ENCODE results near the gene KLHL14.

Gene KLHL14

DNA sequence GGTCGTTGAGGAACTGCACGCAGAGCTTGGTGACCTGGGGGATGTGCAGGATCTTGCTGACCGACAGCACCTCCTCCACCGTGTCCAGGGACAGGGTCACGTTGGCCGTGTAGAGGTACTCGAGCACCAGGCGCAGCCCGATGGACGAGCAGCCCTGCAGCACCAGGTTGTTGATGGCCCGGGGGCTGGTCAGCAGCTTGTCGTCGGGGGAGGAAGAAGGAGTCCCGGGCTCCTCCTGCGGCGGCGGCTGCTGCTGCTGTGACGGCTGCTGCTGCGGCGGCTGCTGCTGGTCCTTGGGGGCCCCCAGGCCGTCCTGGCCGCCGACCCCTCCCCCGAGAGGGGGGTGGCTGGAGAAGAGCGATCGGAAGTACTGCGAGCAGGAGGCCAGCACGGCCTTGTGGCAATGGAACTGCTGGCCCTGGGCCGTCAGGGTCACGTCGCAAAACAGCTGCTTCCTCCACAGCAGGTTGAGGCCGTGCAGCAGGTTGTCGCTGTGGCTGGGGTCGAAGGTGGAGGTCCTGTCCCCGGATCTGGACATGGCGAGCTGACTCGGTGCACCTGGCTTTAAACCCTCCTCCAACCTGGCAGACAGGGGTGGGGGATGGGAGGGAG is 2.7 kb downstream of the KLHL14 start:
- DNase-seq (ENCODE audit: low read depth in 3 of 3): no peak

DNA sequence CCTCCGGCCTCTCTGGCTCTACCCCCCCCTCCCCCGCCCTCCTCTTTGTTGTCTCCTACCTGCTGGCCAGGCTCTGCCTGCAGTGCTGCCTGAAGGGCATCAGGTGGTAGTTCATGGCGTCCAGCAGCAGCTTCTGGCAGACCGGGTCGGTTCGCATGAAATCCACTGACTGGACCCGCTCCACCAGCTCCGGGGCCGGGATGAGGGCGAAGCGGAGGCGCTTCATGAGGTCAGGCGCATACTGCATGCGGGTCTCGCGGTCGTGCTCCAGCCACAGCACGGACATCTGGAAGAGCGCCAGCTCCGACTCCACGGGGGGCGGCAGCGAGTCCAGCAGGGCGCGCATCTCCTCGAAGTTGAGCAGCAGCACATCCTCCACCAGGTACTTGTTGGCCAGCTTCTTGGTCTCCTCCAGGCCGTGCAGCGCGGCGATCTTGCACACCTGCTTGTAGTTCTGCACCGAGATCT is 3.2 kb downstream of the KLHL14 start:
- no peak for DNase-seq (ENCODE audit: low read depth in 3 of 3)

DNA sequence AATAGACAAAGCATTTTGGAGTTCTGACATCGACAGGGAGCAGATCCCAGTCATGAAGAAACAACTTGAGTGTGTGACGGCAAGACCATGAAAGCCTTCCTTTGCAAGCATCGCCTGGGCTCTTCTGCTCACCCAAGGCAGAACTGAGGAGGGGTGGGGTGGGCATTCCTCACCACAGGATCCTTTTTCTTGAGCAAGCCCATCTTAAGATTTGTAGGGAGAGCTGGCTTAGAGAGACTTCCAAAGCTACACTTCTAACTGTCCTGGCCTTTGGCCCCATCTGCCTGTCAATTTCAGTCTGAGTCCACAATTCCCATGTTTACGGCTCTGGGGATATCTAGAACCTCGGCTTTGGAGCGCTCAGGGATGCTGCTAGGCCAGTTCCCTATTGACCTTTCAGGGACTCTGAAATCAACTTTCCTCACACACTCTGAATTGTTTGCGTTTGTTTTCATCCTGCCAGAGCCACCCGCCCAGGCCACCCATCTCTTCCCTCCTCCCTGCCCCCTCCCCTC is 3.7 kb downstream of the KLHL14 start:
- no peak for DNase-seq (ENCODE audit: low read depth in 3 of 3)

DNA sequence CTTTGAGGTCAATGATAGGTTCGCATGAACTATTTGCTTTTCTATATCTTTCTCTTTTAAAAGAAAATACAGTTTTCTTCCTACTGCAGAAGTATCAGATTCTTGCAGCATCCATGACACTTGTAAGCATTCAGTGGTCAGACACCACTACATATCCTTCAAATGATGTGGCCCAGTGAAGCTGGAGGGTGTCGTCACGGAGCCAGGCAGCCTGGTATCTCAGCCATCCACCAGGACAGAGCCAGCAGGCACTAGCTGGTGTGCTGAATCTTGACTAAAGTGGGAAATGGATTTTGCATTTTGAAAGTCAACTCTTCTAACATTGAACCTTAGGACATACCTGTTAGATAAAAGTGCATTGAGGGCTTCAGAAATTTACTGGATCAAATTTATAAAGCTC is 5.4 kb downstream of the KLHL14 start:
- DNase-seq (ENCODE audit: low read depth in 3 of 3): no peak

DNA sequence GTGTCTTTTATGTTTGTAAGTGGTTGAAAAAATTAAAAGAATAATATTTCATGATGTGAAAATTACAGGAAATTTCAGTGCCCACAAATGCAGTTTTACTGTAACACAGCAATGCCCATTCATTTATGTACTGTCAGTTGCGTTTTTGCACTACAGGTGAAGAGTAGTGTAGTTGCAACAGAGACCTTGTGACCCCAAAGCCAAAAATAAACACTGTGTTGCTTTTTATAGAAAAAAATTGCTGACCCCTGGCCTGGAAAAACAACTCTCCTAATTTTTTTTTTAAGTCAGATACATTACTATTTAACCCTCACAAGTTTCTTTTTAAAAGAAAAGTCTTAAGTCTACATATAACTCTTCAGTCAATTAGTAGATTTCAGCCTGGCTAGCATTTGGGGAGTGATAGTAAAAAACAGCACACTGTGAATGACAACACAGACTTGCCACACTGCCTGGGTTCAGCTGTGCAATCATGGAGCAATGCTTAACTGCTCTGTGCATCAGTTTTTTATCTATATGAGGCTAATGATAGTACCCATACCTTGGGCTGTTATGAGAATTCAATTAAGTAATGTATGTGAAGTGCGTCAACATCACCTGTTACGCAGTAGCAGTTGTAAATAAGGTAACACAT is 8.1 kb downstream of the KLHL14 start:
- no peak for DNase-seq (ENCODE audit: low read depth in 3 of 3)

DNA sequence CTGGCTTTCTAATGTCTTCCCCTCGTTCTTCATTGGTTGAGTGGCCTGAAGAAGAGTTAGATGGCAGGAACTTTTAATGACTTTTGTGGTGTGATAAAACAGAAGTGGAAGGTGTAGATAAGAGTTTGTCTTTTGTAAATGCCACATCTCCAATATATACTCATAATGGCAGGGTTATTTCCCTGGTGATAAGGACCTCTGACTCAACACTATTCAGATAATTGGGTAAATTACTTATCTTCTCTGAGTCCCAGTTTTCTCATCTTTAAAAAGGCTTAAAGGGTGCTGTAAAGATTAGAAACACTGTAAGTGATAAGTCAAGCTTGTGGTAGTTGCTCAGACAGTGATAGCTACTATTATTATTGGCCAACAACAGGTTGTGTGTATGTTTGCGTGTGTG is 9.5 kb downstream of the KLHL14 start:
- DNase-seq (ENCODE audit: low read depth in 3 of 3): no peak

DNA sequence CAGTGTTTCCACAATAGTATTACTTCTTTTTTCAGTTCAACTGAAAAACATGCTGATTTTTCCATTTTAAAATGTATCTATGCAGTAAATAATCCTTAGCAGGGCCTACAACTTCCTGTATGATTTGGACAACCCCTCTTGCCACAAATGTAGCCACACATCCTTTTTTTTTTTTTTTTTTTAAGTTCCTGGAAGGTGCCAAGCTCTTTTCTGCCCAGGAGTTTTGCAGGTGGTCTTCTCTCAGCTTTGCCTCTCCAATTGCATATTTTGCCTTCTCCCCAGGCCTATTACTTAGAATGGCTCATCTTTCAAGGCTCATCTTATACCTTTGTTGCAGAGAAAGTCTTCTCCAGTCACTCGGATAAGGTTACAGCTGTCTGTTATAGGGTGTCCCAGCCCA is 11.6 kb downstream of the KLHL14 start:
- DNase-seq (ENCODE audit: low read depth in 3 of 3): no peak

DNA sequence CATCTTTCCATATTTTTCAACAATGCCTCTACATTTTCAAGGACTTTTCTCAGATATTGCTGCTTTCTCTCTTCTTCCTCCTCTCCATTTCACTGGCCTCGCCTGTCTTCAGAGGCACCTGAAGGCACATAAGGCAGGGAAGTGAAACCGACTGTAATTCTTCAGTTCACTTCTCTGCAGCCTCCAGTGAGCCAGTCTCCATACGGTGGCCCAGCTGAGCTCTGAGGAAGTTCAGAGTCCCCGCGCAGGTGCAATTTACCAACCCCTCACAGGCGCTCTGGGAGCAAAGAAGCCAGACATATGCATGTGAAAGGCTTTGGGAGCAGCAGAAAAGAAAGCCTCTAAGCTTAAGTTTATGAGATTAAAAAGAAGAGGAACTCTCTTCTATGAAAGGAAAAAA is 12.4 kb downstream of the KLHL14 start:
- DNase-seq (ENCODE audit: low read depth in 3 of 3): no peak

DNA sequence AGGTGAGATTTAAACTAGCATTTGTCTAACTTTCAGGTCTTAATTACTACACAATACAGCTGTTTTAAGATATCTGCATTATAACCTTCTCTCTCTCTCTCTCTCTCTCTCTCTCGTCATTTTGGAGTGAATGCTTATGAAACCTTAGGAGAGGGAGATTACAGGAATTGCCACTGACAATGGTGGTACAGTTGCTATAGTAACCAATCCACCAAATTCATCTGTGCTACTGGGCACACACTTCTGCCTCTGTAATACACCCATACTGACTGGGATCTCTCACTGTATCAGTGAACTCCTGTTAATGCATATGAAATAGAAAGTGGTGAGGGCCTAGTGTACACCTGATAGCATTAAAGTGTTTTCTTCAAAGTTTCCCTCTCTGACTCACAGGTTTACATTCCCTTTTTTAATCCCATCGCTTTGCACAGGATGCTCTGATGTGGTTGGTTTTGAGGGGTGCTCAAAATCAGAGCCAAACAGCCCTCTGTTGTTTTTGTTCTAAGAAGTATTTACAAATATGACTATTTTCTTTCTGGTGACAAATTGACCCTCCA is 13.1 kb downstream of the KLHL14 start:
- DNase-seq (ENCODE audit: low read depth in 3 of 3): no peak

DNA sequence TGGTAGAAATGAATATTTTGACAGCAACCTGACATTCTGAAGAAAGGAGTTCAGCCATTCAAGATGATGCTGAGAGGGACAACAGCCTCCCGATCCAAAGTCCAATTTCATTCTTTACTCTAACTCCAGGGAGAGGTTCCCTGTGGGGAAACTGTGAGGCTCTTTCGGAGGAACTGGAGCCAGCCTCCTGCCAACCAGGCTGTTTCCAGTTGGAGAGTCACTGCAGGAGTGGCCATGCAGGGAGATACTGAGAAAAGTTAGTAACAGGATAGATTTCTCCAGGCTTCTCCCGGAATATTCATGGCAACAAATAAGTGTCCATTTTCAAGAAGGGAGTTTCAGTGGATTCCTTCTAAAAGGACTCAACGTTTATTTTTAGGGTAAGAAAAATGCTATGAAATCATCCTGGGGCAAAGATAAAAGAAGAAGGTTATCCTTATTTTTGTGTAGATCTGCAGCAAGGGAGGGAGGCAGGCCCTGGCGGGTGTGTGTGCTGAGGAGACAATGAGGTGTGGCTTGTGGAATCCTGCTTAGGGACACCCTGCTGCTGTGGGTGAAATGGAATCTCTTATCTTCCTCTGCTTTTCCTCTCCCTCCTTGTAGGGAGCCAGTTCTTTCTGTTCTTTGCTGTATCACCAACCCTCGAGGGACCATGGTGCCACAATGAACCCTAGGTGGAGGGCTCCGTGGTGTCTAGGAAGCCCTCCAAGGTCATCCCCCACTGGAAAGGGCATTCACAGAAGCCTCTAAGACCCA is 18.1 kb downstream of the KLHL14 start:
- DNase-seq (ENCODE audit: low read depth in 3 of 3): no peak

DNA sequence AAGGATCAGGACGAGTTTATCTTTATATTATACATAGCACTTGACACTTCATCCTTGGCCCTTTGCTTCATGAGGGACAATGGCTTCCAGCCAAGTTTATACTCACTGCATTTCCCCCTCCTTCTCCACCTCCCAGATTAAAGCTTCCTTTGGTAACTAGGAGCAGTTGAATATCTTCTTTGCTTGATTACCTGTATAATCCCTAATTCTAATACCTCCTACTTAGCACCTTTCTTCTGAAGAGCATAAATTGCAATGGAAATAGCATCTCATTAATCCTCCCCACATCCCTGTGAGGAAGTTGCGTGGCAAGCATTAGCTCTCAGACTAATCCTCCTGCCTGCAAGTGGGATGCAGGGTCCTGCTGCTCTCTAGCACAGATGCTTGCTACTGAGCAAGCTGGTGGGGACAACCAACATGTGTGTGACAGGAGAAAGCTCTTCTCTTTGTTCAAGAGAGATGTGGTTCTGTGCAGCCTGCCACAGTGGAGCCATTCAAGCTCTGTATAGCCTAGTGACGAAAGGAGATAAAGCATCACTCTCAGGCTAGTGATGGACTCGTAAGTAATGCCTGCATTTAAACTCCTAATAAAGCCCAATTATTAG is 19.1 kb downstream of the KLHL14 start:
- DNase-seq (ENCODE audit: low read depth in 3 of 3): no peak

DNA sequence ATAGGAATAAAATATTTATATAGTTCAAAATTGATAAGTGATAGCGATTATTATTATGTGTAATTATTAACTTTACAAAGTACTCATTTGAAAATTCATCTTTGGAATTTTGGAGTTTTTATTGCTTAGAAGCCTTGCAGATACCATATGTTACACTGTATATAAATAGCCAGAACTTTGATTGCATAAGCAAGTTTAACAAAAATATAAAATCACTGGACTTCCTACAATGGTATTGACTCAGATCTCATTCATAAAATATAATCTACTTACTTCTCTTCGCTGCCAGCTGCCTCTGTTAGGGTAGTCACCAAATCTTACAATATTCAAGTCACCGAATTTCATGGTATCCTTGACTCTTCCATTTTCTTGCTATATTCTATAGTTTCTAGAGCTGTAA is 22.5 kb downstream of the KLHL14 start:
- DNase-seq (ENCODE audit: low read depth in 3 of 3): no peak

DNA sequence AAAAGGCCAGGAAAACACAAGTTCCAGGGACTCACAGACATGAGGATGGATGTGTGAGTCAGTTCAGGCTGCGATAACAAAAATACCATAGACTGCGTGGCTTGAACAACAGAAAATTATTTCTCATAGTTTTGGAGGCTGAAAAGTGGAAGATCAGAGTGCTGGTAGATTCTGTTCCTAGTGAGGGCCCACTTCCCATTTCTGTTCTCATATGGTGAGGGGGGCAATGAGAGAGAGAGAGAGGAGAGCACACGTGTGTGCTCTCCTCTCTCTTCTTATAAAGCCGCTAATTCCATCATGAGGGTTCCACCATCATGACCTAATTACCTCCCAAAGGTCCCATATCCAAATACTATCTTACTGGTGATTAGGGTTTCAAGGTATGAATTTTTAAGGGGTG is 23.0 kb downstream of the KLHL14 start:
- DNase-seq (ENCODE audit: low read depth in 3 of 3): no peak

DNA sequence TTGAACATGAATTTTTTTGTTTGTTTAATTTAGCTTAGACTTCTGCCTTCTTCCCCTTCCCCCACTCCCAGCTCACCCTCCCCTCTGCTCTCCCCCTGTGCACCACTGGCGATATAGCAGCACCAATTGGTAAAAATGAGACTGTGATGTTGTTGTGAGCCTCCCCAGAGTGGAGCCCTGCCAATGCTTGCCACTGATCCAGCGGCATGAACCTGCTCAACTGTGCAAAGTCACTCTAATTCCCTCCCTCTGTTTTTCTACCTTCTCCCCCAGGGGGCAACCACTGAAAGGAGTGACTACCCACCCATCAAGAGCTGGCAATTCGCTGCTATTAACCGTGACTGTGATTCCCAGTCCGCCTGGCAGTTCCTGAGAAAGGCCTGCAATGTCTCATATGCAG is 30.2 kb downstream of the KLHL14 start:
- no peak for DNase-seq (ENCODE audit: low read depth in 3 of 3)

DNA sequence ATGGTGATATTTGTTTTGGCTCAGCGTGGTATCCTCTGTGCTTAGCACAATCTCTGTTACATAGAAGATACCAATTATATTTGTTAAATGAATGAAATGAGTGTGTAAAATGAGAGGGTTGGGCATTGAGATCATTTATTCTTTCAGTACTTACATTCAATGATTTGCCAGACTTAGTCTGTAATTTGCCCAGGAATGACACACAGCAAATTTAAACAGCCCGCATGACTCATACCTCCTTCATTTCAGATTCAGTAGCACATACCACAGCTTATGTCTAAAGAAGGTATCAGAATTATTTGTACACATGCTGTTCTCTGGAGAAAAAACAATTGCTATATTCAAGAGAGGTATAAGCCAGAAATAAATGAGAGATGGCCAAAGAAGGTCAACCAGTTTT is 37.0 kb downstream of the KLHL14 start:
- DNase-seq (ENCODE audit: low read depth in 3 of 3): no peak

DNA sequence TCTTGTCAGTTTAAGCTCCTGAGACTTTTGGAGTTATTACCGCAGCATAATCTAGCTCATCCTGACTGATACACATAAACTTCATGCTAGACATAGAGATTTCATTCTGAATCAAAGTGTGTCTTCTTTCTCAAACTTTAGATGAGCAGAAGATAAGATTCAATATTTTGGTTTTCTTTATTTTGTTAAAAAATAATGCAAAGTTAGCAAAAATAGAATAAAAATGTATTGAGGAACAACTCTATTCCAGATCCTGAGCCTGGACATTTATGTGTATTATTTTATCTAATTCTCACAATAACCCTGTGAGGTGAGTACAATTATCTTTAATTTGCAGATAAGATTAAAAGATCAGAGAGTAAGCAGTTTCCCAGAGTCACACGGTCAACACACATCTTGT is 38.4 kb downstream of the KLHL14 start:
- DNase-seq (ENCODE audit: low read depth in 3 of 3): no peak

DNA sequence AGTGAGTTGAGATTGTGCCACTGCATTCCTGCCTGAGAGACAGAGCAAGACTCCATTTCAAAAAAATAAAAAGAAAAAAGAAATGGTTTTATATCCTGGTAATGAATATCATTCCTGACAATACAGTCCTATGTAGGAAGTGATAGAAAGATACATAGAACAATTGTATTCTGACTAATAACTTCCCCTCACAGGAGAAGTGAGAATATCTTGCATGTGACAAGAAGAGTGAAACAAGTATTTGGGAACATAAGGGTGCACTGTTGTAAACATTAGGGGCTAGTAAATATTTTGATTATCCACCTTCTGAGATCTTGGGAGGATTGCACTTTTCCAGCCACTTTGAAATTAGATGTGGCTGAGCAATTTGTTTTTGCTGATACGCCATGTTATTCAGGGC is 40.7 kb downstream of the KLHL14 start:
- DNase-seq (ENCODE audit: low read depth in 3 of 3): no peak

DNA sequence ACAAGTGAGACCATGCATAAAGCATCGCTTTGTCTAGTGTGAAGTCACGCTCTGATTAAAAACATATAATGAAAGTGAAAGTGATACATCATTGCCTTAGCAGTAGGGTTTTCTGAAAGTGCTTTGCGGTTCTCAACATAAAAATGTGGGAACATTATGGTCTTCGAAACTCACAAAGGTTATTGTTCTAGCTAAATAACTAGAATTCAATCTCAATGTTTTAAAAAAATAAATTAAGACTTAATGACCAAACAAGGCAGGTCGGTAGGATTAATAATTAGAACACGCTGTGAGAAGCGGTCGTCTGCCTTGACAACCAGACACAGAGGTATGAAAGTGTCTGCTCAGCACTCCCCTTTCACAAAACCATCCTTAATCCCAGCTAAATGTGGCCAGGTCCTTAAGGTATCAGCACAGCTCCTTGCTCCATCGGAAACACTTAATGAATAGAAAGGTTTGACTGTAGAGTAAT is 42.2 kb downstream of the KLHL14 start:
- DNase-seq (ENCODE audit: low read depth in 3 of 3): no peak

DNA sequence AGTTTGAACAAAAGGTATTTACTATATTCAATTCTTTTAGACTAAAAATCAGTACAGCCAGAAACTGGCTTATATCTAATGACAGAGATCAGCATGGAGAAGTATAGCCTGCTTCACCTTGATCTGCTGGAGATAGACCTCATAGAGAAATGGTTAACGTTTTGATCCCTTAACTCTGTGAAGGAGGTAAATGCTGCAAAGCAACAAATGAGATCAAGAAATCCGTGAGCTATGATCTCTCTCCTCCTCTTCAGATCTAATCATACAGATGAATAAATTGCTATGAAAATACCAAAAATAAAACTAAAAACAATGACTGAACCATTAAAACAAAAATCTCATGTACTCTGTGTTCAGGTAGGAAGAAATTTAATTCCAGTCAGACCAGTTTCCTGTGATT is 42.8 kb downstream of the KLHL14 start:
- no peak for DNase-seq (ENCODE audit: low read depth in 3 of 3)

DNA sequence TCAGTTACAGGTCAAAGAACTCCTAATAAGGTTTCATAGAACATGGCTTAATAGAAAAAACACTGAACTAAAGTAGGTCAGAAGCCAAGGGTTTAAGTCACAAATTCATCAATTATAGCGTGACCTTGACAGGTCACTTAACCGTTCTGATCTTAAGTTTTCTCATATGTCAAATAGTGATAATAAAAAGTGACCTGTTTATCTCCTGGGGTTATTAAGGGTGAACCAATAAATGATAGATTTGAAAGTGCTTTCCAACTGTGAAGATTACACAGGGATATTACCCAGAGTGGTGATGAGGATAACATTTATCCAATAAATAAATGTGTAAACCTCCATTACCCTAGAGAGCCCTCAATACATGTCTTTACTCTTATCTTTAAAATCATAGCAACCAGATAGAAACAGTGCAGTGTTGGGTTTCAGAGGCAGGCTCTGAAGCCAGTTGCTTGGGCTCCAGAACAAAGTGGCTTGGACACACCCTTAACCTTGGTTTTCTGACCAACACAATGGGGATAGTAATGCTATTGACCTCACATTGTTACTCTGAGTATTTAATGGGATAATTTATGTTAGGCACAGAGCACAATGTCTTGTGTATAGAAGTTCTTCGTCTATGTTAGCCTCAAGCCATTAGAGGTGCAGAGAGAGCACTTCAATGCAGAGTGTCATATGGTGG is 48.6 kb downstream of the KLHL14 start:
- no peak for DNase-seq (ENCODE audit: low read depth in 3 of 3)

DNA sequence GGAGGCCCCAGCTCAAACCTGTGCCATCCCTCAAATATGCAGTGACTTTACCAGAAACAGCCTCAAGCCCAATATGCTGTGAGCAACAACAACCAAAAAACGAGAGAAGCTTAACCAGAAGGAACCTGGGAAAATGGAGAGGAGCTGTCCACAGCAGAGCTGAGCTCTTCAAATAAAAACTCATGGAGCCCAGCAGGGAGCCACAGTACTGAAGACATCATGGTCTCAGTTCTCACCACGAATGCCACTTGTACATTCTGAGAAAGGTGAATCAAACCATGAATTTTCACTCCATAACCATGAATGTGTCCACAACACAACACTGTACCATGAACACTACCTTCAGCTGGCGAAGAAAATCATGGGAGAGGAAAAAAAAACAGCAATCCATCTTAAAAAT is 50.5 kb downstream of the KLHL14 start:
- DNase-seq (ENCODE audit: low read depth in 3 of 3): no peak

DNA sequence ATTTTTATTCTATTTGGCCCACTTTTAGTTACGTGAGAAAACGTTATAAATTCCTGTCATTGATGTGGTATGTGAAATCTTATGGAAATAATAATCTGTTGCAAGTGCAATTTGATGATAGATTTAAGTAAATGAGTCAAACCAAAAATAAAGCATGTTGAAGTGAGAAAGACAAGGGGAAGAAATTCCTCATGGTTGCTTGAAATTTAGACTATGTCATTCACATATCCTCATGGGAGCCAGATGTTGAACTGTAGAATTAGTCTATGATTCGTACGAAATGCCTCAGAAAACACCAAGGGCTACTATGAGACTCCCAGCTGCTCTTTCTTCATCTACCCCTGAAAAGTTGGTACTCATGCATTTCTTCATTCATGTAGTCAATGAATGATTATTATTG is 55.7 kb downstream of the KLHL14 start:
- no peak for DNase-seq (ENCODE audit: low read depth in 3 of 3)
